COLO668 (cell line): Measurements from ENCODE around the gene CDYL.
"Not testable (repeated sequence)": the region's sequence is repeated elsewhere in the genome, so short reads cannot be mapped to it uniquely, and the experiment has no call there.

Experiments
- DNase-seq: peaks from one replicate; lab custom pipeline; 2025; ENCODE audit not compliant: unreplicated experiment; lab: John Stamatoyannopoulos, UW

CDYL gene

GRCh38 chr6:4987432-4987831 lies 211.2 kb downstream of the CDYL start:
- no peak for DNase-seq

- no peak for DNase-seq
These were observed 218.5 kb downstream of the CDYL start for GRCh38 chr6:4994741-4995140.

- DNase-seq, result no peak
These were observed 221.7 kb downstream of the CDYL start for GRCh38 chr6:4997862-4998261.

- no peak for DNase-seq
These were observed 223.4 kb downstream of the CDYL start for GRCh38 chr6:4999586-4999985.

- peak; percentile 92 for DNase-seq
These were observed 227.6 kb downstream of the CDYL start, which contains the start of gene RPP40 for GRCh38 chr6:5003604-5004372. Gene RPP40, minus strand, starts transcription at chr6:5004037. Its CDS starts 35 bp downstream, at chr6:5004002.

- DNase-seq, result no peak
These were observed 228.3 kb downstream of the CDYL start for GRCh38 chr6:5004373-5005037.

- DNase-seq, result not testable (repeated sequence)
These were observed 228.8 kb downstream of the CDYL start for GRCh38 chr6:5005038-5005433.
